Sigmoid colon (tissue), 4 donors: ENCODE data around the gene RAD21L1.

Experiments
- EP300 ChIP-seq, 4 donors: sonication (generic); formaldehyde crosslinking; IDR thresholded peaks; one replicate each; pipeline ENCODE4 v1.6.1; 2017; ENCODE audit warnings: antibody characterized with exemption in 4 of 4
- POLR2A ChIP-seq, 2 donors: fragments of 450-650 bp; IDR thresholded peaks; one replicate each; pipeline ENCODE4 v1.6.1; 2016; ENCODE audit warnings: antibody characterized with exemption in 2 of 2, mild to moderate bottlenecking in 2 of 2, moderate library complexity in 2 of 2
- POLR2AphosphoS5 ChIP-seq, 4 donors: sonication (generic); formaldehyde crosslinking; IDR thresholded peaks; one replicate each; pipeline ENCODE4 v1.6.1; 2017; ENCODE audit warnings: antibody characterized with exemption in 4 of 4
- TF ChIP-seq, protein P1 (sequence below), 4 experiments: fragments of 450-650 bp in 3 of 4; fragments of 200-600 bp in 1 of 4; IDR thresholded peaks; one replicate each; pipeline ENCODE4 v1.5.1; 2016 to 2019; ENCODE audit warnings: antibody characterized with exemption in 4 of 4, mild to moderate bottlenecking in 3 of 4, moderate library complexity in 2 of 4

DNA sequence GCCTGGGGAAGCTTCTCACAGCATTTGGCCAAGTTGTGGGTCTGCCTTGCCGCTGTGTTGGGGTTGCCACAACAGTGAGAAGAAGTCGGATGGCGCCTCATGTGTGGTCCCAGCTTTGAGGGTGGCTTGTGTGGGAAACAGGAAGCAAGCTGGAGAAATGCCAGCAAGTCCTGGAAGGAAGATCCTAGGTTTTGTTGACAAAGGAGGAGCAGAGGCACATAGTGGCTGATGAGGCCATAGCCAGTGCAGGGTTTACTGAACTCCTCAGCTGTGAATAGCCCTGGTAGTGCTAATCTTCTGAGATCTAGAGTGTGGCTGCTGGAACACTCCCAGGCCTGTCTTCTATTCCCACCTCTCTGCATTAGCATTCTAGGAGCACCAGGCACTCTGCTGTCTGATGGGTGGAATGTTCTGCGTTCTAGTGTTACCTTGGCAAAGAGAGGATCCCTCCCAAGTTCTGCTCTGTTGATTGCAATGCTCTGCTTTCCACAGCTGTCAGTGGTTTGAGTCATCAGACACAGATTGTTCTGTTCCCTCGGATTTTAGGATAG is 65.4 kb downstream of the RAD21L1 start:
- TF ChIP-seq, protein P1, sequence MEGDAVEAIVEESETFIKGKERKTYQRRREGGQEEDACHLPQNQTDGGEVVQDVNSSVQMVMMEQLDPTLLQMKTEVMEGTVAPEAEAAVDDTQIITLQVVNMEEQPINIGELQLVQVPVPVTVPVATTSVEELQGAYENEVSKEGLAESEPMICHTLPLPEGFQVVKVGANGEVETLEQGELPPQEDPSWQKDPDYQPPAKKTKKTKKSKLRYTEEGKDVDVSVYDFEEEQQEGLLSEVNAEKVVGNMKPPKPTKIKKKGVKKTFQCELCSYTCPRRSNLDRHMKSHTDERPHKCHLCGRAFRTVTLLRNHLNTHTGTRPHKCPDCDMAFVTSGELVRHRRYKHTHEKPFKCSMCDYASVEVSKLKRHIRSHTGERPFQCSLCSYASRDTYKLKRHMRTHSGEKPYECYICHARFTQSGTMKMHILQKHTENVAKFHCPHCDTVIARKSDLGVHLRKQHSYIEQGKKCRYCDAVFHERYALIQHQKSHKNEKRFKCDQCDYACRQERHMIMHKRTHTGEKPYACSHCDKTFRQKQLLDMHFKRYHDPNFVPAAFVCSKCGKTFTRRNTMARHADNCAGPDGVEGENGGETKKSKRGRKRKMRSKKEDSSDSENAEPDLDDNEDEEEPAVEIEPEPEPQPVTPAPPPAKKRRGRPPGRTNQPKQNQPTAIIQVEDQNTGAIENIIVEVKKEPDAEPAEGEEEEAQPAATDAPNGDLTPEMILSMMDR (IDR thresholded peaks at IDR 0.05), result no peak
- no peak for TF ChIP-seq POLR2AphosphoS5 (IDR thresholded peaks at IDR 0.05)
- no peak for TF ChIP-seq POLR2A (IDR thresholded peaks at IDR 0.05)
- no peak for TF ChIP-seq EP300 (IDR thresholded peaks at IDR 0.05)
